Nephron (organoid): ENCODE data around the gene CNMD.
"Not testable (repeated sequence)": the region's sequence is repeated elsewhere in the genome, so short reads cannot be mapped to it uniquely, and the experiment has no call there.

Experiments used
- H3K27ac Mint-ChIP-seq, 3 experiments: 2 replicates each; pipeline ENCODE4 v1.8.0; 2020; ENCODE audit warnings: mixed read lengths in 3 of 3, mild to moderate bottlenecking in 2 of 3, moderate library complexity in 1 of 3
- H3K27me3 Mint-ChIP-seq: 2 replicates; pipeline ENCODE4 v1.8.0; 2021; ENCODE audit warnings: low read depth, mild to moderate bottlenecking, moderate library complexity, mixed read lengths
- H3K36me3 Mint-ChIP-seq: 2 replicates; pipeline ENCODE4 v1.8.0; 2020; ENCODE audit warnings: low read depth, mixed read lengths
- H3K4me1 Mint-ChIP-seq: 2 replicates; pipeline ENCODE4 v1.8.0; 2020; ENCODE audit warnings: mixed read lengths
- H3K4me3 Mint-ChIP-seq, 3 experiments: 2 replicates each; pipeline ENCODE4 v1.8.0; 2020; ENCODE audit warnings: mild to moderate bottlenecking in 3 of 3, mixed read lengths in 3 of 3, moderate library complexity in 2 of 3
- H3K9me3 Mint-ChIP-seq: 2 replicates; pipeline ENCODE4 v1.8.0; 2020; ENCODE audit warnings: mixed read lengths
- CTCF ChIP-seq, 3 experiments: fragments of 200-600 bp; sonication (generic); IDR thresholded peaks; one replicate each; pipeline ENCODE4 v1.5.0; 2021; ENCODE audit warnings: antibody characterized with exemption in 3 of 3; ENCODE audit not compliant: unreplicated experiment in 3 of 3

Gene CNMD

GRCh38 chr13:52712385-52712784 is 27.2 kb downstream of the CNMD start:
- Mint-ChIP-seq H3K36me3 (no peaks in the 10 kb centered on the region), H3K27ac (no peak overlapping the region), H3K4me3 (no peak overlapping the region)

GRCh38 chr13:52711286-52711685 is 28.3 kb downstream of the CNMD start:
- Mint-ChIP-seq H3K27ac (no peak overlapping the region), H3K36me3 (no peaks in the 10 kb centered on the region), H3K4me3 (no peak overlapping the region), H3K4me1 (peaks cover 15% of the 10 kb centered on the region), H3K9me3 (peaks cover 1% of the 10 kb centered on the region), H3K27me3 (no peaks in the 10 kb centered on the region)
- TF ChIP-seq CTCF (IDR thresholded peaks at IDR 0.05; ENCODE audit: unreplicated experiment in 3 of 3), result no peak

More at GRCh38 chr13:52712385-52712784, 27.2 kb downstream of the CNMD start:
- no peak for TF ChIP-seq CTCF (IDR thresholded peaks at IDR 0.05; ENCODE audit: unreplicated experiment in 3 of 3)
- peaks cover 7% of the 10 kb centered on the region for H3K9me3 Mint-ChIP-seq
- H3K27me3 Mint-ChIP-seq, result no peaks in the 10 kb centered on the region
- peaks cover 15% of the 10 kb centered on the region for H3K4me1 Mint-ChIP-seq

DNA sequence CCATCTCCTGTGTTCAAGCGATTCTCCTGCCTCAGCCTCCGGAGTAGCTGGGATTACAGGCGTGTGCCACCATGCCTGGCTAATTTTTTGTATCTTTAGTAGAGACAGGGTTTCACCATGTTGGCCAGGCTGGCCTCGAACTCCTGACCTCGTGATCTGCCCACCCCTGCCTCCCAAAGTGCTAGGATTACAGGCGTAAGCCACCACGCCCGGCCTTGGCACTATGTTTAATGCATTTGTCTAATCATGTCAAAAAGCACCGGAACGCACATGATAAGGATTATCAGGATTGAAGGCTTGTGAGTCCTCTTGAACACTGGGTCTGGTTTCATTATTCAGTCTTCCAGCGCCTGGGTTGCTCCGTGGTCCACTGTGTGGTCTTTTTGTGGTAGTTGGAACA is 31.4 kb downstream of the CNMD start:
- not testable (repeated sequence) for H3K4me3 Mint-ChIP-seq, H3K36me3 Mint-ChIP-seq, H3K27me3 Mint-ChIP-seq, H3K27ac Mint-ChIP-seq, H3K9me3 Mint-ChIP-seq
- H3K4me1 Mint-ChIP-seq, result peaks cover 15% of the 10 kb centered on the region

GRCh38 chr13:52707375-52707774 is 32.2 kb downstream of the CNMD start:
- no peak overlapping the region for H3K4me3 Mint-ChIP-seq
- no peak overlapping the region for H3K27ac Mint-ChIP-seq
- peaks cover 12% of the 10 kb centered on the region for H3K4me1 Mint-ChIP-seq
- H3K9me3 Mint-ChIP-seq, result no peaks in the 10 kb centered on the region
- no peak for TF ChIP-seq CTCF (IDR thresholded peaks at IDR 0.05; ENCODE audit: unreplicated experiment in 3 of 3)
- no peaks in the 10 kb centered on the region for H3K27me3 Mint-ChIP-seq
- H3K36me3 Mint-ChIP-seq, result no peaks in the 10 kb centered on the region

DNA sequence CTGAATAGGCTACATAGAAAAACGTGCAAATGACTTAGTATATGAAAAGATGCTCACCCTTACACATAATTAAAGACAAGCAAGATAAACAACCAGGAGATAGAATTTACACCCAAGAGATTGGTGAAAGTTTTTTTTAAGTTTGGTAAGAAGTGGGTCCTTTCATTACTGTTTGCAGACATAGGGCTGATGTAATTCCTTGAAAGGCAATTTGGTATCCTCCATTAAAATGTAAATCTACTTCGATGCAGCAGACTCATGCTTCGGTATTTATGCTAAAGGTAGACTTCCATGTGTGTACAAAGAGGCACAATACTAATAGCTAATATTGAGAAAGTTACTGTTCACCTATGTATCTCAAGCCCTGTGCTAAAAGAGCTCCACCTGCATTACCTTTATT is 33.5 kb downstream of the CNMD start:
- Mint-ChIP-seq H3K4me3 (no peak overlapping the region), H3K36me3 (no peaks in the 10 kb centered on the region), H3K4me1 (no peaks in the 10 kb centered on the region)

DNA sequence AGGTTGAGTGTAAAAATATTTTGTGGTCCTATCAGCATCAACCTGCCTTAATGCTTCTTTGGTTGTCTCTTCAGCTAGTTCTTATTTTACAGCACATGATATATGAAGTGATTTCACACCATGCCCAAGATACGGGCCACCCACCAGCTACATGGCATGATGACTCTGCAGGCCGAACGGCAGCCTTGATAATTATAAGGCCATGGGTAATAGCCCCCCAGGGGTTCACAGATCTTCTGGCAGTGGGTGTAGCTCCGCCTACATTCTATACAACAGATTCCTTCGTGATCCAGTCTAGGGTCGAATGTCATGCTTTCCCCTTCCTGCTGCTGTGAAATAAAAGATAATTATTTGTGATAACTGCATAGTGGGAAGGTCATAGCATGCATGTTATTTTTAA is 36.1 kb downstream of the CNMD start:
- no peaks in the 10 kb centered on the region for H3K27me3 Mint-ChIP-seq
- no peak overlapping the region for H3K27ac Mint-ChIP-seq
- H3K4me1 Mint-ChIP-seq, result no peaks in the 10 kb centered on the region
- H3K4me3 Mint-ChIP-seq, result no peak overlapping the region
- TF ChIP-seq CTCF (IDR thresholded peaks at IDR 0.05; ENCODE audit: unreplicated experiment in 3 of 3), result no peak
- H3K36me3 Mint-ChIP-seq, result no peaks in the 10 kb centered on the region
- no peaks in the 10 kb centered on the region for H3K9me3 Mint-ChIP-seq

More for the DNA sequence above, 33.5 kb downstream of the CNMD start:
- no peak for TF ChIP-seq CTCF (IDR thresholded peaks at IDR 0.05; ENCODE audit: unreplicated experiment in 3 of 3)
- Mint-ChIP-seq H3K9me3 (no peaks in the 10 kb centered on the region), H3K27ac (no peak overlapping the region), H3K27me3 (no peaks in the 10 kb centered on the region)
